Measurements from ENCODE around the gene PLCD1.
"Not testable (repeated sequence)": the region's sequence is repeated elsewhere in the genome, so short reads cannot be mapped to it uniquely, and the experiment has no call there.

Gene PLCD1

GRCh38 chr3:38046821-38047220 lies 17.4 kb upstream of the PLCD1 start:
- Mint-ChIP-seq H3K9me3 (no peaks in the 10 kb centered on the region), H3K27me3 (peaks cover 2% of the 10 kb centered on the region), H3K27ac (no peak overlapping the region), H3K4me3 (no peak overlapping the region), H3K36me3 (no peaks in the 10 kb centered on the region), H3K4me1 (no peaks in the 10 kb centered on the region)
- DNase-seq (ENCODE audit: low spot score in 2 of 2) (no peak), ATAC-seq (ENCODE audit: low read depth) (no peak)

- H3K36me3 Mint-ChIP-seq, result no peaks in the 10 kb centered on the region
- no peaks in the 10 kb centered on the region for H3K9me3 Mint-ChIP-seq
Observed at GRCh38 chr3:38046027-38046426, 16.6 kb upstream of the PLCD1 start.

GRCh38 chr3:38043486-38043885 lies 14.0 kb upstream of the PLCD1 start:
- peaks cover 13% of the 10 kb centered on the region for H3K4me1 Mint-ChIP-seq
- no peak for ATAC-seq (ENCODE audit: low read depth)
- H3K27ac Mint-ChIP-seq, result no peak overlapping the region

More at GRCh38 chr3:38046027-38046426, 16.6 kb upstream of the PLCD1 start:
- H3K27me3 Mint-ChIP-seq, result peaks cover 1% of the 10 kb centered on the region
- ATAC-seq (ENCODE audit: low read depth), result no peak
- no peaks in the 10 kb centered on the region for H3K4me1 Mint-ChIP-seq
- H3K27ac Mint-ChIP-seq, result no peak overlapping the region
- no peak for DNase-seq (ENCODE audit: low spot score in 2 of 2)
- H3K4me3 Mint-ChIP-seq, result no peak overlapping the region

GRCh38 chr3:38040401-38040800 lies 11.0 kb upstream of the PLCD1 start:
- H3K36me3 Mint-ChIP-seq, result no peaks in the 10 kb centered on the region
- peak overlapping the region; percentile 84 for H3K27ac Mint-ChIP-seq
- H3K9me3 Mint-ChIP-seq, result peaks cover 2% of the 10 kb centered on the region
- no peak for DNase-seq (ENCODE audit: low spot score in 2 of 2)
- ATAC-seq (ENCODE audit: low read depth), result no peak
- peaks cover 15% of the 10 kb centered on the region for H3K4me1 Mint-ChIP-seq
- H3K4me3 Mint-ChIP-seq, result peak overlapping the region; percentile 92
- H3K27me3 Mint-ChIP-seq, result peaks cover 1% of the 10 kb centered on the region

More at GRCh38 chr3:38043486-38043885, 14.0 kb upstream of the PLCD1 start:
- Mint-ChIP-seq H3K27me3 (peaks cover 1% of the 10 kb centered on the region), H3K4me3 (no peak overlapping the region), H3K9me3 (peaks cover 2% of the 10 kb centered on the region), H3K36me3 (no peaks in the 10 kb centered on the region)
- no peak for DNase-seq (ENCODE audit: low spot score in 2 of 2)

GRCh38 chr3:38039899-38040261 lies 10.4 kb upstream of the PLCD1 start:
- ATAC-seq (ENCODE audit: low read depth), result peak; percentile 86
- peak overlapping the region; percentile 92 for H3K4me3 Mint-ChIP-seq
- peaks cover 2% of the 10 kb centered on the region for H3K9me3 Mint-ChIP-seq
- H3K27me3 Mint-ChIP-seq, result peaks cover 1% of the 10 kb centered on the region
- H3K36me3 Mint-ChIP-seq, result no peaks in the 10 kb centered on the region
- H3K4me1 Mint-ChIP-seq, result peaks cover 15% of the 10 kb centered on the region
- peak overlapping the region; percentile 84 for H3K27ac Mint-ChIP-seq
- peak; percentile 46 to 65 for DNase-seq (ENCODE audit: low spot score in 2 of 2)

- Mint-ChIP-seq H3K4me3 (peak within 1 kb of the TSS; percentile 92), H3K27ac (peak within 1 kb of the TSS; percentile 84), H3K36me3 (no peaks in the 10 kb centered on the region), H3K9me3 (peaks cover 2% of the 10 kb centered on the region), H3K4me1 (peaks cover 15% of the 10 kb centered on the region), H3K27me3 (peaks cover 1% of the 10 kb centered on the region)
- DNase-seq (ENCODE audit: low spot score in 2 of 2), result peak; percentile 58 to 65
- peak; percentile 65 for ATAC-seq (ENCODE audit: low read depth)
Observed at GRCh38 chr3:38039101-38039898, 9.9 kb upstream of the PLCD1 start, which contains the start of gene DLEC1. Gene DLEC1 (plus strand): TSS chr3:38039208. CDS start chr3:38039226, 18 bp downstream.

- Mint-ChIP-seq H3K27me3 (peaks cover 3% of the 10 kb centered on the region), H3K4me1 (peaks cover 15% of the 10 kb centered on the region), H3K4me3 (peak overlapping the region; percentile 92), H3K36me3 (peaks cover under 1% of the 10 kb centered on the region), H3K9me3 (peaks cover 2% of the 10 kb centered on the region), H3K27ac (peak overlapping the region; percentile 84)
- ATAC-seq (ENCODE audit: low read depth), result no peak
- DNase-seq (ENCODE audit: low spot score in 2 of 2), result no peak
Observed at GRCh38 chr3:38038447-38038911, 9.0 kb upstream of the PLCD1 start.

- Mint-ChIP-seq H3K4me1 (peaks cover 15% of the 10 kb centered on the region), H3K27ac (no peak overlapping the region), H3K9me3 (peaks cover 2% of the 10 kb centered on the region), H3K27me3 (peaks cover 11% of the 10 kb centered on the region), H3K4me3 (no peak overlapping the region), H3K36me3 (peaks cover 2% of the 10 kb centered on the region)
- DNase-seq (ENCODE audit: low spot score in 2 of 2) (no peak), ATAC-seq (ENCODE audit: low read depth) (no peak)
Observed at GRCh38 chr3:38036906-38037305, 7.5 kb upstream of the PLCD1 start.

GRCh38 chr3:38036286-38036685 lies 6.8 kb upstream of the PLCD1 start:
- peaks cover 15% of the 10 kb centered on the region for H3K4me1 Mint-ChIP-seq
- ATAC-seq (ENCODE audit: low read depth), result no peak
- H3K27ac Mint-ChIP-seq, result no peak overlapping the region

GRCh38 chr3:38034335-38034734 lies 4.9 kb upstream of the PLCD1 start:
- peaks cover 19% of the 10 kb centered on the region for H3K27me3 Mint-ChIP-seq
- not testable (repeated sequence) for ATAC-seq (ENCODE audit: low read depth)

More at GRCh38 chr3:38036286-38036685, 6.8 kb upstream of the PLCD1 start:
- DNase-seq (ENCODE audit: low spot score in 2 of 2), result no peak
- Mint-ChIP-seq H3K27me3 (peaks cover 14% of the 10 kb centered on the region), H3K4me3 (no peak overlapping the region), H3K36me3 (peaks cover 2% of the 10 kb centered on the region), H3K9me3 (peaks cover 2% of the 10 kb centered on the region)

GRCh38 chr3:38033586-38033985 lies 4.1 kb upstream of the PLCD1 start:
- H3K4me1 Mint-ChIP-seq; ATAC-seq (ENCODE audit: low read depth): not testable (repeated sequence)

More at GRCh38 chr3:38034335-38034734, 4.9 kb upstream of the PLCD1 start:
- not testable (repeated sequence) for DNase-seq (ENCODE audit: low spot score in 2 of 2); H3K9me3 Mint-ChIP-seq; H3K27ac Mint-ChIP-seq; H3K36me3 Mint-ChIP-seq; H3K4me3 Mint-ChIP-seq
- peaks cover 10% of the 10 kb centered on the region for H3K4me1 Mint-ChIP-seq

GRCh38 chr3:38032328-38032865 lies 3.0 kb upstream of the PLCD1 start:
- peaks cover 3% of the 10 kb centered on the region for H3K4me1 Mint-ChIP-seq
- no peak overlapping the region for H3K4me3 Mint-ChIP-seq
- ATAC-seq (ENCODE audit: low read depth), result no peak
- no peak for DNase-seq (ENCODE audit: low spot score in 2 of 2)
- no peaks in the 10 kb centered on the region for H3K9me3 Mint-ChIP-seq
- peaks cover 21% of the 10 kb centered on the region for H3K27me3 Mint-ChIP-seq
- peaks cover 2% of the 10 kb centered on the region for H3K36me3 Mint-ChIP-seq
- no peak overlapping the region for H3K27ac Mint-ChIP-seq

More at GRCh38 chr3:38033586-38033985, 4.1 kb upstream of the PLCD1 start:
- H3K36me3 Mint-ChIP-seq; H3K4me3 Mint-ChIP-seq; H3K9me3 Mint-ChIP-seq; DNase-seq (ENCODE audit: low spot score in 2 of 2): not testable (repeated sequence)
- peak overlapping the region; percentile 46 for H3K27ac Mint-ChIP-seq
- peaks cover 19% of the 10 kb centered on the region for H3K27me3 Mint-ChIP-seq

- ATAC-seq (ENCODE audit: low read depth) (no peak), DNase-seq (ENCODE audit: low spot score in 2 of 2) (no peak)
- Mint-ChIP-seq H3K4me3 (peak overlapping the region; percentile 51), H3K27me3 (peaks cover 21% of the 10 kb centered on the region), H3K9me3 (no peaks in the 10 kb centered on the region), H3K4me1 (peaks cover 3% of the 10 kb centered on the region), H3K27ac (no peak overlapping the region), H3K36me3 (peaks cover 2% of the 10 kb centered on the region)
Observed at GRCh38 chr3:38031022-38031994, 1.9 kb upstream of the PLCD1 start.
